GM13977 (cell line): ENCODE data around the gene CNBP.
"Not testable (repeated sequence)": the region's sequence is repeated elsewhere in the genome, so short reads cannot be mapped to it uniquely, and the experiment has no call there.

Experiments used
- DNase-seq: peaks from one replicate; pipeline ENCODE4 v3.0.0; 2012; ENCODE audit warnings: low spot score
- CTCF ChIP-seq: IDR thresholded peaks from 2 replicates; pipeline ENCODE4 v1.5.1; 2012; ENCODE audit warnings: mild to moderate bottlenecking, control low read depth; ENCODE audit not compliant: insufficient read depth; ENCODE audit errors: extremely low read depth, missing control alignments
- in situ Hi-C: fragments of 300-500 bp; cut with MboI; formaldehyde crosslinking; loops from one replicate; pipeline ENCODE4 v1.12.0; 2022; ENCODE audit warnings: low sequenced_read_pairs, low pct_unique_long_range_greater_than_20kb, mixed read lengths, inconsistent platforms; ENCODE audit not compliant: unreplicated experiment

Gene CNBP

GRCh38 chr3:129160891-129161859 lies 22.5 kb downstream of the CNBP start, which contains the start of gene ISY1:
Gene ISY1 (minus strand): TSS chr3:129161063. CDS start chr3:129160975, 88 bp downstream.
- peak; percentile 80 for TF ChIP-seq CTCF
- DNase-seq: peak; percentile 92
- in situ Hi-C loops: no loop called here

- no peak for TF ChIP-seq CTCF
- in situ Hi-C loops: no loop called here
- no peak for DNase-seq
These were observed 38.9 kb downstream of the CNBP start for GRCh38 chr3:129144786-129145185.

GRCh38 chr3:129141011-129141410 lies 42.7 kb downstream of the CNBP start:
- in situ Hi-C loops, DNase-seq: not testable (repeated sequence)

- TF ChIP-seq CTCF: no peak
These were observed 43.8 kb downstream of the CNBP start for GRCh38 chr3:129139911-129140310.

GRCh38 chr3:129136275-129136674 lies 47.4 kb downstream of the CNBP start:
- in situ Hi-C loops, DNase-seq: not testable (repeated sequence)

More at GRCh38 chr3:129139911-129140310, 43.8 kb downstream of the CNBP start:
- DNase-seq: no peak
- in situ Hi-C loops: no loop called here

- in situ Hi-C loops: no loop called here
- DNase-seq: no peak
- TF ChIP-seq CTCF: no peak
These were observed 51.4 kb downstream of the CNBP start for GRCh38 chr3:129132097-129132866.

GRCh38 chr3:129131465-129132088 lies 52.1 kb downstream of the CNBP start:
- no peak for DNase-seq
- TF ChIP-seq CTCF: no peak
- in situ Hi-C loops: no loop called here
